ENCODE results near the gene TOX2. TPM values are rescaled to one million over a fixed set of nuclear protein-coding genes. Genes with fewer than 3 reads are reported as not detected.

Gene TOX2
- total RNA-seq, result under 1 TPM; 0.34 to 0.63 TPM

- CTCF ChIA-PET, result no interaction called here
- POLR2A ChIA-PET, result no interaction called here
Observed at GRCh38 chr20:43914311-43915210, at the start of gene TOX2. TOX2 (plus strand) TSS chr20:43914852; CDS start chr20:43914892, 40 bp downstream.

- POLR2A ChIA-PET, result no interaction called here
- CTCF ChIA-PET, result no interaction called here
Observed at GRCh38 chr20:43868091-43868490, 46.6 kb upstream of the TOX2 start.

- ChIA-PET POLR2A (no interaction called here), CTCF (no interaction called here)
Observed at GRCh38 chr20:43870484-43870883, 44.2 kb upstream of the TOX2 start.

GRCh38 chr20:43878776-43879175 lies 35.9 kb upstream of the TOX2 start:
- ChIA-PET POLR2A (no interaction called here), CTCF (no interaction called here)

- ChIA-PET POLR2A (no interaction called here), CTCF (interaction anchor here (1.2 kb wide), 1 partner anchor 144 kb away, joined by 3 read pairs; no protein-coding TSS in a partner anchor)
Observed at GRCh38 chr20:43893930-43894329, 20.7 kb upstream of the TOX2 start.

GRCh38 chr20:43894491-43894890 lies 20.2 kb upstream of the TOX2 start:
- CTCF ChIA-PET, result no interaction called here
- POLR2A ChIA-PET, result no interaction called here

- POLR2A ChIA-PET, result no interaction called here
- CTCF ChIA-PET, result no interaction called here
Observed at GRCh38 chr20:43895235-43895634, 19.4 kb upstream of the TOX2 start.

- ChIA-PET CTCF (no interaction called here), POLR2A (interaction anchor here (0.6 kb wide), 1 partner anchor 221 kb away, joined by 8 read pairs; no protein-coding TSS in a partner anchor)
Observed at GRCh38 chr20:43899274-43900120, 15.2 kb upstream of the TOX2 start.

- ChIA-PET CTCF (no interaction called here), POLR2A (no interaction called here)
Observed at GRCh38 chr20:43900121-43900466, 14.6 kb upstream of the TOX2 start.

- CTCF ChIA-PET, result interaction anchor here (0.6 kb wide), 1 partner anchor 9 kb away, joined by 3 read pairs; no protein-coding TSS in a partner anchor
- POLR2A ChIA-PET, result no interaction called here
Observed at GRCh38 chr20:43900496-43900895, 14.2 kb upstream of the TOX2 start.

GRCh38 chr20:43901296-43901695 lies 13.4 kb upstream of the TOX2 start:
- ChIA-PET POLR2A (no interaction called here), CTCF (no interaction called here)

- ChIA-PET POLR2A (no interaction called here), CTCF (no interaction called here)
Observed at GRCh38 chr20:43903953-43904826, 10.5 kb upstream of the TOX2 start.

GRCh38 chr20:43904827-43905177 lies 9.8 kb upstream of the TOX2 start:
- ChIA-PET CTCF (no interaction called here), POLR2A (no interaction called here)

GRCh38 chr20:43906505-43907034 lies 8.1 kb upstream of the TOX2 start:
- ChIA-PET CTCF (no interaction called here), POLR2A (no interaction called here)

- ChIA-PET POLR2A (interaction anchor here (0.7 kb wide), 1 partner anchor 994 kb away, joined by 3 read pairs; no protein-coding TSS in a partner anchor), CTCF (no interaction called here)
Observed at GRCh38 chr20:43909211-43909610, 5.4 kb upstream of the TOX2 start.

- CTCF ChIA-PET, result no interaction called here
- POLR2A ChIA-PET, result interaction anchor here (0.7 kb wide), 1 partner anchor 993 kb away, joined by 3 read pairs; no protein-coding TSS in a partner anchor
Observed at GRCh38 chr20:43909720-43910119, 4.9 kb upstream of the TOX2 start.

GRCh38 chr20:43910564-43910963 lies 4.1 kb upstream of the TOX2 start:
- CTCF ChIA-PET, result no interaction called here
- POLR2A ChIA-PET, result no interaction called here

- POLR2A ChIA-PET, result no interaction called here
- CTCF ChIA-PET, result no interaction called here
Observed at GRCh38 chr20:43911066-43911465, 3.6 kb upstream of the TOX2 start.

- CTCF ChIA-PET, result no interaction called here
- POLR2A ChIA-PET, result no interaction called here
Observed at GRCh38 chr20:43913291-43914025, 1.2 kb upstream of the TOX2 start.
